Measurements from ENCODE around the gene ECT2.
"Not testable (repeated sequence)": the region's sequence is repeated elsewhere in the genome, so short reads cannot be mapped to it uniquely, and the experiment has no call there.

The ECT2 gene

GRCh38 chr3:172749230-172749965 lies 1.1 kb upstream of the ECT2 start:
- DNase-seq: peak in 1 of 2 donors; percentile 49

GRCh38 chr3:172750069-172750367 lies 508 bp upstream of the ECT2 start:
- DNase-seq: no peak

DNA sequence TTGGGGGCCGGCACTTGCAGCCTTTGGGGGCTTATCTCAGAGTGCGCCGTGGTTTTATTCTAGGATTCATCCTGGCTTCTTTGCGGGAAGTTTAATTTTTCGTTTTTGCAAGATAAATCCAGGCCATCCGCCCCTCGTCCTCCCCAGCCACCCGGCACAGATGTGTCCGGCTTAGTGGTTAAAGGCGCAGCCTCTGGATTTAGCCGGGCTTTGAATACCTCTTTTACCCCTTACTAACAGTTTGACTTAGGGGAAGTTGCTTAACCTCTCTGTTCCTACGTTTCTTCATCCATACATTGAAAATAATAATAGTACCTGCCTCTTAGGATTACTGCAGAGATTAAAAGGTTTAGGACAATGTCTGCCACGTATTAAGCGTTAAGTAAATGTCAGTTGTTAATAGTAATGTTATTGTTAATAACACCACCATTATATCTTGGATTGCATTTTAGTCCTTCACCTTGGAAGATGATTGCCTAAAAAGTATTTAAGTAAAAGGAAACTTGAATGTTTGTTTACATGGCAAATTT lies 714 bp downstream of the ECT2 start:
- DNase-seq: peak in 1 of 2 donors; percentile 14

GRCh38 chr3:172752651-172753050 lies 2.1 kb downstream of the ECT2 start:
- DNase-seq: no peak

- no peak for DNase-seq
Measured at GRCh38 chr3:172753125-172753524, 2.6 kb downstream of the ECT2 start.

DNA sequence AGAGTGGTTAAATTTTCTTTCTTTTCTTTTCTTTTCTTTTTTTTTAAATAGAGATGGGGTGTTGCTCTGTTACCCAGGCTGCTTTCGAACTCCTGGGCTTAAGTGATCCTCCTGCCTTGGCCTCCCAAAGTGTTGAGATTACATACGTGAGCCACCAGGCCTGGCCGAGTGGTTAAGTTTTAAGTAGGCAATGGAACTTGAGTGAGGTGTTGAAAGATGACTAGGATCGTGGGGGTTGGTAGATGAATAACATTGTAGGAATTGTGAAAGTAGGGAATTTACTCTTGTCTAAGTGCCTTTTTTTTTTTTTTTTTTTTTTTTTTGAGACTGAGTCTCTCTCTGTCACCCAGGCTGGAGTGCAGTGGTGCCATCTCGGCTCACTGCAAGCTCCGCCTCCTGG lies 9.9 kb downstream of the ECT2 start:
- not testable (repeated sequence) for DNase-seq

GRCh38 chr3:172766241-172766640 lies 15.7 kb downstream of the ECT2 start:
- DNase-seq: no peak

- DNase-seq: no peak
Measured at GRCh38 chr3:172766718-172767405, 16.3 kb downstream of the ECT2 start.

DNA sequence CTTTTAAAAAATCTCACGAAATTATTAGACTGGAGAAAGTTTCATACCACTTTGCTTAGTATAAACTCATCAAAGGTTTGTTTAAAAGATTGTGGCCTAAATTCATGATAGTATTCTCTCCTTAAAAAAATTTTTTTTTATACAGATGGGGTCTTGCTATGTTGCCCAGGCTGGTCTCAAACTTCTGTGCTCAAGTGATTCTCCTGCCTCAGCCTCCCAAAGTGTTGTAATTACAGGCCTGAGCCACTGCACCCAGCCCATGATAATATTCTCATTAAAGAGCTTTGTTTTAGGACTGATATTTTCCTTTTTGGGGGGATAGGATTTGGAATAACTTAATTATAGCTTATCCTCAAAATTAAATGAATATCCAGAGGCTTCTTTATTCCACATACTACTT lies 19.9 kb downstream of the ECT2 start:
- DNase-seq: no peak

DNA sequence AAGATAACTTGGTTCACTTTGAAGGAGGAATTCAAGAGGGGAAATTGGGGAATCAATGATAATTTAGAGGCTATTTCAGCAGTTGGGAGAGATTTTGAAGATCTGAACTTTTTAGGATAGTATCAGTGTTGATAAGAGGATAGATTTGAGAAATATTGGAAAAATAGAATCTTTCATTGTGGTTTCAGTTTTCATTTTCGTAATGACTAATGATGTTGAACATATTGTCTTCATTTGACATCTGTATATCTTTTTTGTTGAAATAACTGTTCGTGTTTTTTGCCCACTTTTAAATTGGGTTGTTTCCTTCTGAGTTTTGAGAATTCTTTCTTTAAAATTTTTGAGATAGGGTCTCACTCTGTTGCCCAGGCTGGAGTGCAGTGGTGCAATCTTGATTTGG lies 21.1 kb downstream of the ECT2 start:
- no peak for DNase-seq

- no peak for DNase-seq
Measured at GRCh38 chr3:172776049-172776717, 25.7 kb downstream of the ECT2 start.

GRCh38 chr3:172777901-172778300 lies 27.4 kb downstream of the ECT2 start:
- no peak for DNase-seq

- DNase-seq: no peak
Measured at GRCh38 chr3:172782235-172782634, 31.7 kb downstream of the ECT2 start.

DNA sequence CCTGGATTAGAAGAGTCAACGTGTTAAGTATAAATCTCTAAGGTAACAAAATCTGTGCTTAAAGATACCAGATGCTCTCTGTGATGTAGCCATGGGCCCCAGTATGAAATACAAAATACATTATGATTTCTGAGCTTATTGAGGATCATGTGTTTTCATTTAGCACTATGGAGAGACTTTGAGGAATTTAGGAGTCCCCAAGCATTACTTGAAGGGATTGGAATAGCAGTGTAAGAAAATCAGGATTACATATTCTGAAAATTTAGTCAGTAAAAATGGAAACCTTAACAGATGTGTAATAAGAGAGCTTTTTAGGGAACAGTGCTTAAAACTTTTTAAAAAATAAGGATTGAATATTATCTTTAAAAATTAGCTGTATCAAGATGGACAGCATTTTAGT lies 35.5 kb downstream of the ECT2 start:
- no peak for DNase-seq

DNA sequence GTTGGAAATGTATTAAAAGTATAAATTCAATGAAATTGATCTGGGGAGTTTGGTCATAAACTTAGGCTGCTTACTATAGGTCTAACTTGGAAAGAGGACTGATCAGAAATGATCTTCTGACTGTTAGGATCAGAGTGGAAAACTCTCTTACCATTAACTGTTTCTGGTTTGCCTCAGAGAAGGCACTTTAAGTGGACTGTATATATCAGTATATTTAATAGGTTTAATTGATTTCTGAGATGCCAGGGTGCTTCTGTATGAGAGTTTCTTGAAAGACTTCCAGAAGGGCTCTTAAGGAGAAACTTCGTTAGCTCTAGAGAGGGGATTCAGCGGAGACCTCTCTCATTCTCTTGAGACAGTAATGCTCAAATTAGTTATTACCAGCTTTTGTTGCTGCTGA lies 36.5 kb downstream of the ECT2 start:
- DNase-seq: no peak

DNA sequence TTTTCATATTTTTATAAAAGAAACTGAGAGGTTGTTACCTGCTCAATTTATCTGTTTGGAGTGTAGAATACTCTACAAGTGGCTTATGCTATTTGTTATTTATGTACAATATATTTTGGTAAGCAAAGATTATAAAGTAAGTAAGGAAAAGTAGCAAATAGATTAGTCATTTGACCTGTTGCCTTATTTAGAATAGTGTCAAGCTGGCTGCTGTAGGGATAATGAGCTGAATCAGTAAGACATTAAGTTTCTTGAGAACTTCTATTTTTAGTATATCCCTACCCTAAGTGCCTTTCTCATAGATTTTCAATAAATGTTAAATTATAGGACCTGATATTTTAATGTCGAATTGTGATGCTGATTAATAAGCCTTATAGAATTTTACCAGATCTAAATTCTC lies 37.2 kb downstream of the ECT2 start:
- DNase-seq: no peak

DNA sequence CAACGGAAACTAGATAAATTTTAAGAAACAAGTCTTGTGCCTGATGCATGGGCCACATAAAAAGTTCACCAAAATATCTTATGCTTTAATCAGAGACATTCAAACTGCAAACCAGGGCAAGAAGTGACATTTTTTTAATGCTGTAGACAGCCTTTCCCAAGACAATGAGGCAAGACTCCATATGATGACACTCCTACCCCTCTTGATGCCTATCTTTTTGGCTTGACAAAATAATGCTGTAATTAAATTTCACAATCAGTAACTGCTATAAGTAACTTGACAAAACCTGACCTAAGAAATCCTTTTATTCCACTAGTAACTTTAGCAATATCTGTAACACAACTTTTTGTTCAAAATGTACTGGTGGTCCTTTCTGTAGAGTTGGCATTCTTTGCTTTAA lies 48.7 kb downstream of the ECT2 start:
- DNase-seq: no peak

- no peak for DNase-seq
Measured at GRCh38 chr3:172800156-172800555, 49.6 kb downstream of the ECT2 start.

DNA sequence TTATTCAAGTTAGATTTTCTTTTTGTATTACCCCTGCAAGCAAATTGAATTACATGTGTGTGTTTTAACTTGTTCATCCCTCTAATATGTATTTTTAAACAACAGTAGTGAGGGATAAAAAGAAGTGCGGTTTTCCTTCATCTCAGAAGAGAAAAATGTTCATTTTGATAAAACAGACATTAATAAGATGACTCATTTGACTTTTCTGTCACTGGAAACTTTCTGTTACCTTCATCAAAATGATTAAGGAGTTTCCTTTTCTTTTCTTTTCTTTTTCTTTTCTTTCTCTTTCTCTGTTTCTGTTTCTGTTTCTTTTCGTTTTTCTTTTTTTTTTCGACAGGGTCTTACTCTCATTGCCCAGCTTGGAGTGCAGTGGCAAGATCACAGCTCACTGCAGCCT lies 53.0 kb downstream of the ECT2 start:
- DNase-seq: no peak

DNA sequence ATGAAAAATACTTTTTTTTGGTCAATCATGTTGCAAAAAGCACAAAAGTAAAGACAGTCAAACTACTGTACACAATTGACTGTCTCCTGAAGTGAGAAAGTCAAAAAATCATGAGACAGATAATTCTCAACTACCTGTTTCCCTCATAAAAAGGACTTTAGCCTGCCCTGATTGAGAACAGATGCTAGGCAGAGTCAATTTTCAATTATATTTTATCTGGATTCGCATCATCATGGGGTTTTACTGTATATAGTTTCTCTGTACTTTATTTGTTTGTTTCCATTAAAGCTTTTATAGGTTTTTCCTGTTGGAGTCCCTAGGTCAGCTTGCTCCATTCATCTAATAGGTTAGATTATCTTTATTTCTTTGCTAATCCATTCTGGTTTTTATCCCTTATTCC lies 53.8 kb downstream of the ECT2 start:
- no peak for DNase-seq

DNA sequence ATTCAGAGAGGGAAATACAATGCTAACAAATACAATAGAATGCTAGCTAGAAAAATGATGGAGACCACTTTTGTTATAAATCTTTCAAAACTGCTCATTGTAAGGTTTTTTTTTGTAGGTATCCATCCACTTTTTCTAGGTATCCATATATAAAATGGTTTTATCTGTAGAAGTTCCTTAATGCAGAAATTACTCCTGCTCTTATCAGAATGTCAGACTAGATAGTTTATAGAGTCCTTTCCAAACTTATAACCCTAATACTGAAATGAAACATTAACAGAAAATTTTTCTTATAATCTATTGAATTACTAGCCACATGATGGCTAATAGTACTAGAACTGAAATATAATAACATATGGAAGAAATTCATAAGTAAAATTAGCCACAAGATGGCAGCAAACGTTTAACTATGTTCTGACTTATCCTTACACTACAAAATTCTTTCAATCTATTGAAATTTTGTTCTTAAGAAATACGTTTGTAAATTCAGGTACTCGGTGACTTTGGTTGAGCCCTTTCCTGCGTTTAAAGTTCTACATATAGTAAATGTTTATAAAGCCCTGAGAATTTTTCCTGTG lies 58.5 kb downstream of the ECT2 start:
- DNase-seq: peak in 1 of 2 donors; percentile 25

- no peak for DNase-seq
Measured at GRCh38 chr3:172811099-172811498, 60.6 kb downstream of the ECT2 start.

DNA sequence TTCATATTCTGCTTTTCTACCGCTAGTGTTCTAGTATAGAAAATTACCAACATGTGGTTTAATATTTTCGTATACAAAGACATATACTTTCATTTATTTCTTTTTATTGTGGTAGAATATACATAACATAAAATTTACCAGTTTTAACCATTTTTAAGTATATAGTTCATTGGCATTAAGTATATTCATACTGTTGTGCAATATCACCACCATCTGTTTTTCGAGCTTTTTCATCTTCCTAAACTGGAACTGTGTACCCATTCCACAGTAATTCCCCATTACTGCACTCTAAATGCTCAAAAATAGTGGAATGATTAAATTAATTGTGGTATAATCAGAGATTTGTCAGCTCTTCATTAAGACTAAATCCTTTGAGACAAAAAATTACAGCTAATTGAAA lies 62.9 kb downstream of the ECT2 start:
- DNase-seq: no peak

GRCh38 chr3:172814738-172815137 lies 64.2 kb downstream of the ECT2 start:
- DNase-seq: no peak
